Stimulated activated CD8-positive, alpha-beta memory T cell treated with anti-CD3 and anti-CD28 coated beads, Interleukin-12 subunit alpha, Interleukin-12 subunit beta, amount 100 ng/mL, for 4 hours (primary cell): ENCODE measurements around the gene MMD2.

Source experiments
- DNase-seq: peaks from one replicate; pipeline ENCODE4 v3.0.0-alpha.2; 2020; ENCODE audit warnings: low read depth

MMD2 gene

DNA sequence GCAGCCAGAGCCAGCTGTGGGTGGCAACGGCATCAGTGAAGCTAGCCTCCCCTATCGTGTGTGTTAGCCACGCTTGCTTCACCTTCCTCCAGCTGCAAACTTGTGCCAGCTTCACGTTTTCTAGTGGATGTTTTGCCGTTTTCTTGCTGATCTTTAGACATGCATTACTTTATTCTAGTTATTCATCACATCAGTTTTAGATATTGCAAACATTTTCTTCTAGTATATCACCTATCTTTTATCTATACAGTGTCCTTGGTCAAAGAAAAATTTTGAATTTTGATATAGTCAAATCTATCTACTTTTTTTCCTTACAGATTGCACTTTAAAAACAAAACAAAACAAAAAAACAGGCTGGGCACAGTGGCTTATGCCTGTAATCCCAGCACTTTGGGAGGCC, 90.5 kb downstream of the MMD2 start:
- DNase-seq: no peak

DNA sequence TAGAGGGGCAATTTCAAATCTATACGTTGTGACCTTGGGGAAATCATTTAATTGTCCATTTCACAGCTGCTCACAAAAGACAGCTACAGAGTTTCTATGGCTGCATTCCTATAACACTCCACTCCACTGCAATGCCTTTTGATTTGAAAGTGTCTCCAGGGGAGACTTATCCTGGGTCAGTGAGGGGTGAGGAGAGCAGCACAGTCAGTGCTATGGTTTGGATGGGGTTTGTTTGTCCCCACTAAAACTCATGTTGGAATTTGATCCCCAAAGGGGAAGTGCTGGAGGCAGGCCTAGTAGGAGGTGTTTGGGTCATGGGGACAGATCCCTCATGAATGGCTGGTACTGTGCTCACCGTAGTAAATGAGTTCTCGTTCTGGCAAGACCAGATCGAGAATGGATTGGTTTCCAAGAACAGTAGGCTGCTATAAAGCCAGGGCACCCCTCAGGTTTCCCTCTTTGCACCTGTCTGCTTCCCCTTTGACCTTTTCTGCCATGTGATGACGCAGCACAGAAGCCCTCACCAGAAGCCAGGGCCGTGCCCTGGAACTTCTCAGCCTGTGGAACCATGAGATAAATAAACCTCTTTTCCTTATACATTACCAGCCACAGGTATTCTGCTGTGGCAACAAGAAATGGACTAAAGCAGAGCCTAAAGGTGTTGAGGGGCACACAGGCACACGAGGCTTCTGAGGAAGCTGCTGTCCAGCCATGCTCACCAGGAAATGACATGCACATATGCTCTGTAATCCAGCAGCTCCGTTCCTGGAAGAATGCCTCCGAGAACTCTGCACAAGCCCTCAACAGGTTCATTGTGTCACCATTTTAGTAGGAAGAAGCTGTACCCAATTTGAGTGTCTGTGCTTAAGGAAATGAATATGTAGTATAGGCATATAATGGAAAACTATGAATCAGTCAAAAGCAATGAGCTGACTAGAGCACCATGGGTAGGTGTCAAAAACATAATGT, 92.2 kb downstream of the MMD2 start:
- no peak for DNase-seq

DNA sequence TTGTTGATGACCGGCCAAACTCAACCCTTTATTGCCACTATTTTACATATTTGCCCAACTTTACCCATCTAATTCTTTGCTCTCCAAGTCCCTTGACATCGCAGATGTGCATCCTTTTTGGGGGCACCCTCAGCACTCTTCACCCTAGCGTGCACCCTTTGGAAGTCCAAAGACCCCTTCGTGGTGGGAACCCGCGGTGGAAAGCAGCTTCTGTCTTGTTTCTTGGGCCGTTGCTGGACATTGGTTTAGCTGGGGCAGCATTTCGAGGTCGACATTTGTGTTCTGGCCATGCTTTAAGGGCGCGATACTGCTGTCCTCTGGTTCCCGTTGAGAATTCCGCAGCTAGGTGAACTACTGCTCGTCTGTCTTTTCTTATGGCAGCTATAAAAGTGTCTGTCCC, 96.8 kb downstream of the MMD2 start:
- DNase-seq: no peak

DNA sequence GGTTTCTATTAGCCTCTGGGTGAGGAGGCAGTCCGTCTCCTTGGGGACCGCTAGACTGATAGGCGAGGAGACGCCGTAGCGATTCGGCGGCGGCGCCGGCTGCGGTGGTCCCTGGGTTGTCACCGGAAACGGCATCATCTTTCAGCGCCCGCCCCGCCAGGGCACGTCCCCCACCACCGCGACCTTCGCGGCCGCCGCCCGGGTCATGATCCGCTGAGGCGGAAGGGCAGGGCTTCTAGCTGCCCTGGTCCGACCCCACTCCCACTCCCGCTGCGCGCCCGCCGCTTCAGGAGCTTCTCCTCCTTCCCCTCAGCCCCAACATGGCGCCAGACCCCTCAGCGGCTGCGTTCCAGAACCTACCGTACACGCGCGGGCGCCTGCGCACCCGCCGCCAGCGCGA, 97.3 kb downstream of the MMD2 start, which contains the start of gene PAPOLB:
Gene PAPOLB (minus strand): TSS at position 358 of the 400 bp plus-strand sequence. CDS start 220 bp downstream, at position 138.
- DNase-seq: peak; percentile 10

DNA sequence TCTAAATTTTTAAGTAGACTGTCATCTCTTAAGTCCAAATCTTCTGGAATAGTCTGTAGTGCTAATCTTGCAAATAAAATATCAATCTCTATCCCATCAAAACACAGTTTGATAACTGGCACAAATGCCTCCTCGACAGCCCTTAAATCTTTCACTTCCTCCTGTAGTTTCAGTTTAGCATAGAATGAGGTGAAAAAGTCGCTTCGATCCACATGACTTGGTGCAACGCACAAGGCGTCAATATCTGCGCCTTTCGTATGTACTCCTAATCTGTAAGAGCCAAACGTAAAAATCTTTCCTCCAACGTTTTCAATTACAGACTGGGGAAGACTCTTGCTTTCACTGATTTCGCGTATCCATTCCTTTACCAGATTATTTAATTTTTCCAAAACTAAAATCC, 97.8 kb downstream of the MMD2 start:
- DNase-seq: no peak

DNA sequence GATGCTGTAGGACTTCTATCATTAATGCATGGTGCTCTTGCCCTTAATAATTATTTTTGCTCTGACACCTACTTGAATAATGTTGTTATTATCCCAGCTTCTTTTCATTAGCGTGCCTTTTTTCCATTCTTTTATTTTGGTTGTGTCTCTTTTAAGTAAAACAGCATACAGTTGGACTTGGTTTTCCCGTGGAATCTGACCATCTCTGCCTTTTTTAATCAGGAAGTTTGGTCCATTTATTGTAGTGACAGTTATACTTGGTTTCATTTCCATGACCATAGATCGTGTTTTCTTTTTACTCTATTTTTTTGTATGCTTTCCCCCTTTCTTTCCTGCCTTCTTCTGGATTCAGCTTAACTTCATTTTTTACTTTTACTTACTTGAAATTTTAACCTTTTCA, 101.8 kb downstream of the MMD2 start:
- no peak for DNase-seq

DNA sequence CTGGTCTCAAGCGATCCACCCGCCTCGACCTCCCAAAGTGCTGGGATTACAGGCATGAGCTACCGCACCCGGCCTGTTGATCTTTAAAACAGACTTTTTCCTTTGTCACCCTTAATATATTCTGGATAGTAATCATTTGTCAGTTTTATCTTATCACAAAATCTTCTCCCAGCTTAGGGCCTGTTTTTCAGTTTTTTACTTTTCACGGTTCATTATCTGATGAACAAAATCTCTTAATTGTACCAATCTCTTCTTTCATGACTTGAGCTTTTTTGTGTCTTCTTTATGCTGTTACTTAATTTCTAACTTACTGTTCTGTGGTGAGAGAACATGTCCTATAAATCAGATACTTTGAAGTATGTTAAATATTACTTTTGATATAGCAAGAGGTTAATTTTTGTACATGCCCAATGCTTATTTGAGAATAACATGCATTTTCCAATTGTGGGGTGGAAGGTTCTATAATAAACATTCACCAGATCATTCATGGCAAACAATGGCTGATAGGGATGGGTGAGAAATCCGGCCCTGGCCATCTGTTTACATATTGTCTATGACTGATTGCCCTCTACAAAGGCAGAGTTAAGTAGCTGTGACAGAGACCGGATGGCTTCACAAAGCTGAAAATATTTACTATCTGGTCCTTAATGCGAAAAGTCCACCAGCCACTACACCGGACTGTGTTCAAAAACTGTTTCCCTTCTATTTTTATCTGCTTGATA, 102.5 kb downstream of the MMD2 start:
- DNase-seq: no peak
